ENCODE data around the gene KHSRP.
A peak's percentile ranks its signal among the peaks of the same experiment; 100 is the strongest.

Gene KHSRP

DNA sequence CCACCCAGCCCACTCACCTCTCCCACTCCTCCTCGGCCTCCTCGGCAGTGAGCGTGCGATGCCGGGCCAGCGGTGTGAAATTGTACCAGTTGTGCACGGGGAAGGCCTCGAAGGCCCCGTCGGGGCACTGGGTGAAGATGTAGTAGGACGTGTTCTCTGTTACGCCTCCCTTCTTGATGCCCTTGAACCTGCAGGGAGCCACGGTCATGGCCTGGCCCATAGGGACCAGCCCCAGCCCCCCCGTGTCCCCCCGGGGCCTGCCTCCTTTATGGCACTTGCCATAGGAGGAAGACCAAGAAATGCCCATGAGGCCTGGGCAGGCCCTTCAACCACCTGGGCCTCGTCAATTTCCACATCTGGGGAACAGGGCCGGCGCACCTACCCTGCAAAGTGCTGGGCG lies 37.2 kb downstream of the KHSRP start:
- no peak for DNase-seq (ENCODE audit: low spot score)

DNA sequence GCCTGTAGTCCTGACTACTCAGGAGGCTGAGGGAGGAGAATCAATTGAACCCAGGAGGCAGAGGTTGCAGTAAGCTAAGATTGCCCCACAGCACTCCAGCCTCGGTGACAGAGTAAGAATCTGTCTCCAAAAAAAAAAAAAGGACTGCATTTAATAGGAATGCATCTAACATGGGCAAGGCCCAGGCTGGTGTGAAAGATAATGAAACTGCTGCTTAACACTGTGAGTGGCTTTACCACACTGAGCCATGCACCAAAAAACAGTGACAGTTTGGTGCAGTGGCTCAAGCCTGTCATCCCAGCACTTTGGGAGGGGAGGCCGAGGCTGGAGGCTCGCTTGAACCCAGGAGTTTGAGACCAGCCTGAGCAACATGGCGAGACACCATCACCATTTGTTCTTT lies 40.2 kb downstream of the KHSRP start:
- DNase-seq (ENCODE audit: low spot score) = no peak

DNA sequence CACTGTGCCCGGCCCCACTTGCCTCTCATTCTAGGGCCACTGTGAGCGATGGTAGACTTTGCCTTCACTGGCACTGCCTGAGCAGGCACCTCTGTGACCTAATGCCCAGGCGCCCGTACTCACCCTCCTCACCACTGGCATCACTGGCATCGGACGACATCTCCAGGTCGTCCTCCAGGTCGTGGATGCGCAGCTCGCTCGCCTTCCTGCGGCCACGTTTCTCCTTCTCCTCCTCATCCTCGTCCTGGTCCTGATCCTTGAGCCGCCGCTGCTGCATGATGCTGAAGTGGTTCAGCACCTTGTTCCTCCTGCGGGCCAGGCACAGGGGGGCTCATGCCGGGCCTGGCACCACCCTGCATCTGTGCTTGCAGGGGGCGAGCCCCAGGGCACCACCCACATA lies 41.4 kb downstream of the KHSRP start:
- no peak for DNase-seq (ENCODE audit: low spot score)

DNA sequence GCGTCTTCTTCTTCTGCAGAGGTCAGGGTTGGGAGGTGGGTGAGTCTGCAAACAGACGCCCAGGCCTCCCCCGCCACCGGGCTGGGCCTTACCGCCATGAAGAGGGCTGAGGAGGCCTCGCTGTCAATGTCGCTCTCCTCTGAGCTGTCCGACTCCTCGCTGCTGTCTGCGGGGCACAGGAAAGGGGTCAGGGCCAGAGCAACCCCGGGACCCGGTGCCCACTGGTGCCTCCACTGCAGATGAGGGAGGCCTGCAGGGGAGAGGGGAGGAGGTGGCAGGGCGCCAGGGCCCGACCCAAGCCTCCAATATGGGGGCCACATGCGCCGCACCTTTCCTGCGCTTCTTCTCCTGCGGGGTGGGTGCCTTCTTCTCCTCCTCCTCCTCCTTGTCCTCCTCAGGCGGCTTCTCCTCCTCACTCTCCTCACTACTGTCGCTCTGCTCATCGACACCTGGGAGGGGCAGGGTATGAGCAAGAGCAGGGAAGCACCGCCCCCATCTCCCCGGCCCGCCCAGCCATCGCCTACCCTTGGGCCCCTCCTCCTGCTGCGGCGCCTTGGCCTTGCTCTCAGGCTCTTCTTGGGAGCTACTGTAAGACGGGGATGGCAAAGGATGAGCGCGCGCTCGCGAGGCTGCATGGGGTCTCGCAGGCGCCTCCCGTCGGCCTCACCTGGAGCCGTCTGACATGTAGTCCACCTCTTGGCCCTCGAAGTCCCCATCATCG lies 43.4 kb downstream of the KHSRP start:
- DNase-seq (ENCODE audit: low spot score) = no peak

DNA sequence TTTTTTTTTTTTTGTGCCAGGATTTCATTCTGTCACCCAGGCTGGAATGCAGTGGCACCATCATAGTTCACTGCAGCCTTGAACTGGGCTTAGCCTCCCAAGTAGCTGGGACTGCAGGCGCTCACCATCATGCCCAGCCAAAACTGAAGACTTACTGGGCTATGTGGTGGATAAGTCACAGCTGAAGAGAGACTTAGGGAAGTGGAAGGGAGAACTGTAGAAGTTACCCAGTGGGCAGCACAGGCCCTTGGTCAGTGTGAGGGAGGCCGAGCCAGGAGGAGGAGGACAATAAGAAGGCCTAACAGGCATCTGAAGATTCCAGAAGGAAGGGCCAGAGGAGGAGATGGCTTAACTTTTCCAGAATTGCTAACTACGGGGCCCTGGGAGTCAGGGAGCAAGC lies 44.9 kb downstream of the KHSRP start:
- no peak for DNase-seq (ENCODE audit: low spot score)

DNA sequence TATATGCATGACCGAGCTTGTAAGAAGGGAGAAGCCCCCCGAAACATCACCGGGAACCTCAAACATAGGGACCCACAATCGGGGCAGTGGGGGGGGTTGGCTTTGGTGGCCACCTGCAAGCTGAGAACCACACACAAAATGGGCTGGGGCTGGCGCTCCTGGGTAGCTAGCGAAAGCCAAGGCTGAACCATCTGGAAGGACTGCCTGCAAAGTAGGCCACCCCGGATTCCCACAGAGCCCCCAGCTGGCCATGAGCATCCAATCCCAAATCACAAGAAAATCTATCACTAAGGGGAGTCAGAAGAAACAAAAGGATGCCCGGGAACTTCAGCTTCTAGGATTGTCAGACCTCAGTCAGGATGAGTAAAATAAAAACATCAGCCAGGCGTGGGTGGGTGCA lies 46.1 kb downstream of the KHSRP start:
- DNase-seq (ENCODE audit: low spot score) = no peak

DNA sequence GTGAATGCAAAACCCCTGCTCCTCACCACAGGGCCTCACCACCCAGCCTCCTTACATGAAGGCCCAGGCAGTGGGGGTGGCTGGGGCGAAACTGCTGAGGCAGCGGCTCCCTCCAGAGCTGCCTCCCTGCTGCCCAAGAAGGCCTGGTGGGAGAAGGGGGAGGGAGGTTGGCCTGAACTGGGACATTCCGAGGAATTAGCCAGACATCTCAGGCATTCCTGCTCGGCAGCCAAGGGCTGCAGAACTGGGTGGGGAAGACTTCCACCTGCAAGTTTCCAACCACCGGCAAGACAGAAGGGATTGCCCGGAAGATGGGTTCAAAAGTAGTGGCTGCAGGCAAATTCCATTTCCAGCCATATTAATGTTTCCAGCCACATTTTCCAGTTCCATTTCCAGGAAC lies 46.6 kb downstream of the KHSRP start:
- DNase-seq (ENCODE audit: low spot score) = peak; percentile 43

DNA sequence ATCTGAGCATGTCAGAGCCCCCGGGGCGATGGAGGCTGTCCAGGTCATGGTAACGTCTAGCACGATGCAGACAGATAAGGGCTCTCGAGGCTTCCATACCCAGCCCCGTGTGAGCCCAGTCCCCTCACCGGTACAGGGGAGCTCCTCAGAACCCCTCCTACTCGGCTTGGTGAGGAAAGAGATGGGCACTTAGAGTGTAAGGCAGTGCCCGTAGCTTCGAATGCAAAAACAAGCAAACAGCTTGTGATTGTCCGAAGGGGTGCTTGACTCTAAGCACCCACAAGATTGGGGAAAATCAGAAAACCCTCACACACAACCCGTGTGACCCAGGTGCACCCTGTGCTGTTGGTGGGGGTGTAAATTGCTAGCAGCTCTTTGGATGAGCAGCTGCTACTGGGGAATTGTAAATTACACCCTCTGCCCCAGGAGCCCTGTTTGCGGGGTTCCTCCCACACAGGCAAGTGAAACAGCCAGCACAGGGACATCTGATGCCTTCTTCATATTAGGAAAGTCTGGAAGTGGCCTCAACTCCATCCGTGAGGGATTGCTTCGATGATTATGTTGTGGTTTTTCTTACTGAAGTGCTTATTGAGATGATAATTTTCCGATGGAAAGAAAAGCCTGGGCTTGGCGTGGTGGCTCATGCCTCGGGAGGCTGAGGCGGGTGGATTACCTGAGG lies 48.0 kb downstream of the KHSRP start:
- no peak for DNase-seq (ENCODE audit: low spot score)

DNA sequence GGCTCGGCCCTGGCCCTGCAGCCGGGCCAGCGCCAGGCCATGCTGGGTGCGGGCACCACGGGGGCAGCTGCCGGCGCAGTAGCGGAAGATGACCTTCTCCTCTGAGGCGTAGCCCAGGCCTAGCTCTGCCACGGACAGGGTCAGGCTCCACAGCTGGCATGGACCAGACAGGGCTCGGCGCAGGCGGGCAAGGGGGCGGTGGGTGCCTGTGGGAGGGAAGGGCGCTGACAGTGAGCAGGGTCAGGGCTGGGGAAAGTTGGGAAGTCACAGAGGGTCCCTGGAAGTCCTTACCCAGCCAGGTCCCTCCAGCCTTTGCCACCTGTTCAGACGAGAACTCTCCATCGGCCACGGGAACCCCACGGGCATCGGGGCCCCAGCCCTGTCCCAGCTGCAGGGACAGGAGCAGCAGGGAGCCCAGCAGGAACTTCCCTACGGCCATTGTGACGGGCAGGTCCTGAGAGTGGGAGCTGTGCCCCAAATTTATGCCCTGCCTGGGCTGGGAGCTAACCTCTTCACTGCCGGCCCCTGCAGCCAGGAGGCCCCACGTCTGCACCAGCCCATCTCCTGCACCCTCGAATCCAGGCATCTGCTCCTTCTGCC lies 49.1 kb downstream of the KHSRP start, which contains the start of gene PSPN:
Gene PSPN (minus strand): TSS at position 523 of the 600 bp plus-strand sequence. CDS start 84 bp downstream, at position 439.
- no peak for DNase-seq (ENCODE audit: low spot score)

DNA sequence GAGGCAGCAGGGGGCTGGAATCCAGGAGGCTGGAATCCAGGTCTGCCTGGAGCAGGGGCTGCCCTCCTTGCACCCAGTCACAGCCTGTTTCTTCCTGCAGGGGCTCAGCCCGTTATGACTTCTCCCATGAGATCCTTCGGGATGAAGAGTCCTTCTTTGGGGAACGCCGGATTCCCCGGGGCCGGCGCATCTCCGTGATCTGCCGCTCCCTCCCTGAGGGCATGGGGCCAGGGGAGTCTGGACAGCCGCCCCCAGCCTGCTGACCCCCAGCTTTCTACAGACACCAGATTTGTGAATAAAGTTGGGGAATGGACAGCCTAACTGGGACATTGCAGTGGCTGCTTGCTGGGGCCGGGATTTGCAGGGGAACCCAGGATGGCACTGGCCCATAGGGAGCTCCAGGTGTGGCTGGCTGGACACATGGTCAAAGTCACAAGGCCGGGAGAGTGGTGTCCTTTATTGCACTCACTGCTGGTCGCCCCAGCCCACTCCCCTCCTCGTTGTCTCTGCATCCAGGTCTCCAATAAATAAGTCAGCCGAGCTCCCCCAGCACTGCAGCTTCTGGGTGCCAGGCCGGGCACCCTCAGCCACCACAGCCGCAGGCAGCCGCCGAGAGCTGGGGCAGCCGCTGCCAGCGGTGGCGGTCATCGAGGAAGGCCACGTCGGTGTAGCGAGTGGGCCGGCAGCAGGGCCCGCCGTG lies 49.8 kb downstream of the KHSRP start:
- DNase-seq (ENCODE audit: low spot score) = no peak

DNA sequence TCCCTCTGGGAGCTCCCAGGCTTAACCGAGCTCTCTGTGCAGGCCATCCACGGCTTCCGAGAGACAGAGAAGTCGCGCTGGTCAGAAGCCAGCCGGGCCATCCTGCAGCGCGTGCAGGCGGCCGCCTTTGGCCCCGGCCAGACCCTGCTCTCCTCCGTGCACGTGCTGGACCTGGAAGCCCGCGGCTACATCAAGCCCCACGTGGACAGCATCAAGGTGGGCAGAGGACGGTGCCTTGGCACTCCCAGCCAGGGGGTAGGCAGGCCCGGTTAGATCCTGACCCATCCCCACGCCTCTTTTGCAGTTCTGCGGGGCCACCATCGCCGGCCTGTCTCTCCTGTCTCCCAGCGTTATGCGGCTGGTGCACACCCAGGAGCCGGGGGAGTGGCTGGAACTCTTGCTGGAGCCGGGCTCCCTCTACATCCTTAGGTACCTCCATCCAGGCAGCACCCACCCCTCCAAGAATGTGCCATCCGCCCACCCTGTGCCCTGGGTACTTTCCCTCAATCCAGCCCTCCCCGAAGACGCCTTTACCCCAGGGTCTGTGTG lies 50.4 kb downstream of the KHSRP start:
- no peak for DNase-seq (ENCODE audit: low spot score)

DNA sequence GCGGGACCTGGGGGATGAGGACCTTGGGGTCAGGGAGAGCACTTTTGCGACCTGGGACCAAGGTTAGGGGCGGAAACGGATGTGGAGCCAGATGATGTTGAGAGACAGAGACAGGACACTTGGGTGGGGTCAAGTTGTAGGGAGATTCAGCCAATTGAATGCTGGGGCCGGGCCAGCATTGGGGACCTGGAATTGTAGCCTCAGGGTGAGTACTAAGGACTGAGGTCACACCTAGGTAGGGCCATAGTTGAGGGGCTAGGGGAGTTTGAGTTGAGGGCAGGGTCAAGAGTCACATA lies 50.9 kb downstream of the KHSRP start:
- DNase-seq (ENCODE audit: low spot score) = no peak

DNA sequence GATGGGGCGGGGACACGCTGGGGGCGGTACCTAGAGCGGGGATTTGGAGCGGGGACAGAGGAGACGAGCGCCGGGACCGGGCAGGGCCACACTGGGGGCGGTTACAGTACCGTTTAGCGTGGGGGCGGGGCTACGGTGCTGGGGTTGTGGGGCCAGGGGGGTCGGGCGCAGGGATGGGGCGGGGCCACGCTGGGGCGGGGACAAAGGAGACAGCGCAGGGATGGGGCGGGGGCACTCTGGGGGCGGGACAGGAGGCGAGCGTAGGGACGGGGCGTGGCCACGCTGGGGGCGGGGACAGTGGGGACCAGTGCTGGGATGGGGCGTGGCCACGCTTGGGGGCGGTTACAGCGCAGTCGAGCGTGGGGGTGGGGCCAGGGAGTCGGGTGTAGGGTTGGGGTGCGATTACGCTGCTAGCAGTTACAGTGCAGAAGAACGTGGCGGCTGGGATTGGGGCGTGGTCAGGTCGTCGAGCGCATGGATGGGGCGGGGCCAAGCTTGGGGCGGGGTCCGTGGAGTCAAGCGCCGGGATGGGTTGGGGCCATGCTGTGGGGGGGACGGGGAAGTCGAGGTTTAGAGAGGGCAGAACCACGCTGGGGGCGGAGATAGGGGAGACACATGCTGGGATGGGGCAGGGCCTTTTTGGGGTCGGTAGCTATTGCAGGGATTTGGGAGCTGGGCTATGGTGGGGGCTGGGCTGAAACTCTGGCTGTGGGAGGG lies 51.4 kb downstream of the KHSRP start:
- peak; percentile 97 for DNase-seq (ENCODE audit: low spot score)

DNA sequence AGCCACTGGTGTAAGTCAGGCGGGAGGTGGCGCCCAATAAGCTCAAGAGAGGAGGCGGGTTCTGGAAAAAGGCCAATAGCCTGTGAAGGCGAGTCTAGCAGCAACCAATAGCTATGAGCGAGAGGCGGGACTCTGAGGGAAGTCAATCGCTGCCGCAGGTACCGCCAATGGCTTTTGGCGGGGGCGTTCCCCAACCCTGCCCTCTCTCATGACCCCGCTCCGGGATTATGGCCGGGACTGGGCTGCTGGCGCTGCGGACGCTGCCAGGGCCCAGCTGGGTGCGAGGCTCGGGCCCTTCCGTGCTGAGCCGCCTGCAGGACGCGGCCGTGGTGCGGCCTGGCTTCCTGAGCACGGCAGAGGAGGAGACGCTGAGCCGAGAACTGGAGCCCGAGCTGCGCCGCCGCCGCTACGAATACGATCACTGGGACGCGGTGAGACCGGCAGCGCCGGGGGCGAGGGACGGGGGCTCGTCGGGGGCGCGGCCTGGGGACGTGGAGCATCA lies 52.0 kb downstream of the KHSRP start, which contains the start of gene ALKBH7:
Gene ALKBH7 (plus strand): TSS at position 201 of the 502 bp plus-strand sequence. CDS start 27 bp downstream, at position 228.
- peak; percentile 98 for DNase-seq (ENCODE audit: low spot score)

DNA sequence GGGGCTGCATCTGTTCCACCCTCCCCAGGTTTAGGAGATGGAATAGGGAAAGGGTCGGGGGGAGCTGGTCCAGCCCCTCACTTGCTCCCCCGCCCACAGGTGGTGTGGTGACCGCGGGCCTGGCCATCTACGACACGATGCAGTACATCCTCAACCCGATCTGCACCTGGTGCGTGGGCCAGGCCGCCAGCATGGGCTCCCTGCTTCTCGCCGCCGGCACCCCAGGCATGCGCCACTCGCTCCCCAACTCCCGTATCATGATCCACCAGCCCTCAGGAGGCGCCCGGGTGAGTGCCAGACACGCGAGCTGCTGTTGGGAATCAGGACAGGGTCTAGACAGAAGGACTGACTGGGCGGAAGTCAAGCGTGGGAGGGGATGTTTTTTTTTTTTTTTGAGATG lies 60.3 kb downstream of the KHSRP start:
- no peak for DNase-seq (ENCODE audit: low spot score)

Measured in hepatic stellate cell (primary cell).